Keratinocyte (primary cell): Measurements from ENCODE around the gene TMEM248. TPM values are rescaled to one million over a fixed set of nuclear protein-coding genes. Genes with fewer than 3 reads are reported as not detected.
"Not testable (repeated sequence)": the region's sequence is repeated elsewhere in the genome, so short reads cannot be mapped to it uniquely, and the experiment has no call there.

Experiments
- DNase-seq: peaks from one replicate; pipeline ENCODE4 v3.0.0-alpha.2; 2011; ENCODE audit warnings: low read depth, missing footprints, low spot score
- FAIRE-seq: peaks from 2 replicates; lab custom pipeline; 2011; peaks lifted over from hg19 to GRCh38; lab: Jason Lieb, UNC
- H2AFZ ChIP-seq: 2 replicates; pipeline ENCODE4 v1.6.0; 2012; ENCODE audit warnings: low read length, control low read depth, inconsistent platforms; ENCODE audit not compliant: control insufficient read depth
- H3K27ac ChIP-seq: 2 replicates; pipeline ENCODE4 v1.5.1; 2011; ENCODE audit warnings: low read length; ENCODE audit not compliant: control insufficient read depth, insufficient read depth
- H3K27me3 ChIP-seq: 3 replicates; pipeline ENCODE4 v1.6.0; 2011; ENCODE audit warnings: low read length; ENCODE audit not compliant: control insufficient read depth, insufficient read depth; ENCODE audit errors: extremely low read depth
- H3K36me3 ChIP-seq, 2 experiments: 2 replicates in 1 of 2; 3 replicates in 1 of 2; pipeline ENCODE4 v1.5.1; 2011; ENCODE audit warnings: low read length in 2 of 2, mild to moderate bottlenecking in 1 of 2; ENCODE audit not compliant: control insufficient read depth in 2 of 2, insufficient read depth in 2 of 2; ENCODE audit errors: extremely low read depth in 1 of 2
- H3K4me1 ChIP-seq: 3 replicates; pipeline ENCODE4 v1.5.1; 2011; ENCODE audit warnings: low read length; ENCODE audit not compliant: control insufficient read depth, insufficient read depth; ENCODE audit errors: extremely low read depth
- H3K4me2 ChIP-seq: 3 replicates; pipeline ENCODE4 v1.6.0; 2011; ENCODE audit warnings: low read depth, low read length; ENCODE audit not compliant: control insufficient read depth, insufficient read depth; ENCODE audit errors: extremely low read depth
- H3K4me3 ChIP-seq, 3 experiments: fragments of 200-600 bp in 1 of 3; sonication (generic) in 1 of 3; 2 replicates in 2 of 3; 3 replicates in 1 of 3; pipeline ENCODE4 v1.5.1; 2011 to 2016; ENCODE audit warnings: low read length in 3 of 3, mild to moderate bottlenecking in 3 of 3, control low read depth in 2 of 3, inconsistent platforms in 1 of 3, low read depth in 1 of 3, mixed read lengths in 1 of 3, mixed run types in 1 of 3, moderate library complexity in 1 of 3; ENCODE audit not compliant: control insufficient read depth in 2 of 3, insufficient read depth in 2 of 3; ENCODE audit errors: extremely low read depth in 1 of 3
- H3K79me2 ChIP-seq: 2 replicates; pipeline ENCODE4 v1.6.0; 2012; ENCODE audit warnings: low read length; ENCODE audit not compliant: control insufficient read depth, insufficient read depth
- H3K9ac ChIP-seq: 3 replicates; pipeline ENCODE4 v1.6.0; 2011; ENCODE audit warnings: low read length; ENCODE audit not compliant: control insufficient read depth, insufficient read depth; ENCODE audit errors: extremely low read depth
- H3K9me1 ChIP-seq: 3 replicates; pipeline ENCODE4 v1.6.0; 2011; ENCODE audit warnings: low read length; ENCODE audit not compliant: control insufficient read depth, insufficient read depth; ENCODE audit errors: extremely low read depth
- H3K9me3 ChIP-seq: 2 replicates; pipeline ENCODE4 v1.5.1; 2012; ENCODE audit warnings: low read depth, low read length; ENCODE audit not compliant: control insufficient read depth
- H4K20me1 ChIP-seq: 3 replicates; pipeline ENCODE4 v1.6.0; 2011; ENCODE audit warnings: low read length; ENCODE audit not compliant: control insufficient read depth, insufficient read depth; ENCODE audit errors: extremely low read depth
- EZH2 ChIP-seq: IDR thresholded peaks from one replicate; pipeline ENCODE4 v1.6.1; 2012; ENCODE audit warnings: inconsistent platforms, mild to moderate bottlenecking, low read length, moderate library complexity
- dilution Hi-C: fragments of 300-500 bp; cut with MboI; formaldehyde crosslinking; loops from one replicate; pipeline ENCODE4 v1.7.0; 2020; ENCODE audit warnings: low sequenced_read_pairs; ENCODE audit not compliant: extremely low pct_ligation_motif_present
- polyA plus RNA-seq, 5 experiments: library from polyadenylated mRNA; depleted of rRNA in 3 of 5; stranded (reverse) in 3 of 5; stranded (forward) in 1 of 5; unstranded in 1 of 5; fragments of >200 nt; gene quantifications; 1 replicate in 1 of 5; 2 replicates in 3 of 5; 3 replicates in 1 of 5; pipeline versions ENCODE4 v1.2.1 to v1.2.3, GENCODE V29; 2011 to 2012; ENCODE audit warnings: missing spikeins in 2 of 5, low read depth in 1 of 5, low replicate concordance in 1 of 5
- TF ChIP-seq, protein P1 (sequence below), 3 experiments: IDR thresholded peaks in 1 of 3; conservative IDR thresholded peaks in 1 of 3; optimal IDR thresholded peaks in 1 of 3; 2 replicates in 2 of 3; 3 replicates in 1 of 3; pipeline versions ENCODE3 to v1.5.1; 2011; ENCODE audit warnings: low read length in 3 of 3, mild to moderate bottlenecking in 3 of 3, moderate library complexity in 2 of 3, control low read depth in 1 of 3, inconsistent platforms in 1 of 3; ENCODE audit not compliant: insufficient read depth in 2 of 3; ENCODE audit errors: extremely low read depth in 1 of 3

The TMEM248 gene
- polyA plus RNA-seq, 1 donor (not counting 4 experiments of a cell fraction or from before 2014, with no cell fraction given): 70.2 TPM

DNA sequence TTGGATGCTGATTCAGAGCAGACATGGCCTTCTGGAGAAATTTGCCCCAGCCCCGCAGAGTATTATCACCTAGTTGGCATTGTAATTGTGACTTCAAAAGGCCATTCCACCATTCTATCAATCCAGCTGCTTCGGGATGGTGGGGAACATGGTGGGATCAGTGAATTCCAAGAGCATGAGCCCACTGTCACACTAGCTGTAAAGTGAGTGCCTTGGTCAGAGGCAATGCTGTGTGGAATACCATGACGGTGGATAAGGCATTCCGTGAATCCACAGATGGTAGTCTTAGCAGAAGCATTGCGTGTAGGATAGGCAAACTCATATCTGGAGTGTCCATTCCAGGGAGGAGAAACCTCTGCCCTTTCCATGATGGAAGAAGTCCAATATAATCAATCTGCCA is 13.3 kb upstream of the TMEM248 start:
- H3K9me1 ChIP-seq: no peaks in the 10 kb centered on the region
- no peaks in the 10 kb centered on the region for H3K27me3 ChIP-seq
- no peaks in the 10 kb centered on the region for H3K79me2 ChIP-seq
- no peaks in the 10 kb centered on the region for H3K4me1 ChIP-seq
- dilution Hi-C loops: no loop called here
- DNase-seq (no peak), FAIRE-seq (no peak)
- H3K36me3 ChIP-seq: peaks cover 0 to 4% of the 10 kb centered on the region in 2 experiments
- no peaks in the 10 kb centered on the region for H4K20me1 ChIP-seq
- H3K9me3 ChIP-seq: no peaks in the 10 kb centered on the region
- H3K27ac ChIP-seq: no peak overlapping the region
- no peak overlapping the region for H3K4me2 ChIP-seq
- H3K4me3 ChIP-seq: no peak overlapping the region
- H3K9ac ChIP-seq: no peak overlapping the region
- TF ChIP-seq, protein P1, sequence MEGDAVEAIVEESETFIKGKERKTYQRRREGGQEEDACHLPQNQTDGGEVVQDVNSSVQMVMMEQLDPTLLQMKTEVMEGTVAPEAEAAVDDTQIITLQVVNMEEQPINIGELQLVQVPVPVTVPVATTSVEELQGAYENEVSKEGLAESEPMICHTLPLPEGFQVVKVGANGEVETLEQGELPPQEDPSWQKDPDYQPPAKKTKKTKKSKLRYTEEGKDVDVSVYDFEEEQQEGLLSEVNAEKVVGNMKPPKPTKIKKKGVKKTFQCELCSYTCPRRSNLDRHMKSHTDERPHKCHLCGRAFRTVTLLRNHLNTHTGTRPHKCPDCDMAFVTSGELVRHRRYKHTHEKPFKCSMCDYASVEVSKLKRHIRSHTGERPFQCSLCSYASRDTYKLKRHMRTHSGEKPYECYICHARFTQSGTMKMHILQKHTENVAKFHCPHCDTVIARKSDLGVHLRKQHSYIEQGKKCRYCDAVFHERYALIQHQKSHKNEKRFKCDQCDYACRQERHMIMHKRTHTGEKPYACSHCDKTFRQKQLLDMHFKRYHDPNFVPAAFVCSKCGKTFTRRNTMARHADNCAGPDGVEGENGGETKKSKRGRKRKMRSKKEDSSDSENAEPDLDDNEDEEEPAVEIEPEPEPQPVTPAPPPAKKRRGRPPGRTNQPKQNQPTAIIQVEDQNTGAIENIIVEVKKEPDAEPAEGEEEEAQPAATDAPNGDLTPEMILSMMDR (optimal IDR thresholded peaks at IDR 0.05 in 1 of 3, IDR thresholded peaks at IDR 0.05 in 1 of 3, conservative IDR thresholded peaks at IDR 0.05 in 1 of 3; ENCODE audit: extremely low read depth in 1 of 3, insufficient read depth in 2 of 3, low read length in 3 of 3): no peak
- no peak for TF ChIP-seq EZH2
- H2AFZ ChIP-seq: no peak overlapping the region

DNA sequence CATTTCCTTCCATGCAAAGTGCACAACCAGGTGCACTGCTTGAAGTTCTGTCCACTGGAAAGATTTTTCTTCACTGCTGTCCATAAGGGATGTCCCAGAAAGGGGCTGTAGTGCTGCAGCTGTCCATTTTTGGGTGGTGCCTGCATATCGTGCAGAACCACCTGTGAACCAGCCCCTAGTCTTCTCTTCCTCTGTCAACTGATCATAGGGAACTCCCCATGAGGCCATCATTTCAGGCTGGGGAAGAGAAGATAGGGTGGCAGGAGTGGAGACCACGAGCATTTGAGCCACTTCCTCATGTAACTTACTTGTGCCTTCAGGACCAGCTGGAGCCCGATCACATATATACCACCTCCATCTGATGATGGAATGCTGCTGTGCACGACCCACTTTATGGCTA is 12.4 kb upstream of the TMEM248 start:
- H4K20me1 ChIP-seq, H3K9me1 ChIP-seq, H2AFZ ChIP-seq, dilution Hi-C loops, DNase-seq, H3K9me3 ChIP-seq, H3K27ac ChIP-seq, H3K36me3 ChIP-seq, H3K4me2 ChIP-seq, H3K9ac ChIP-seq, H3K4me3 ChIP-seq, H3K79me2 ChIP-seq, FAIRE-seq, H3K4me1 ChIP-seq, H3K27me3 ChIP-seq: not testable (repeated sequence)

DNA sequence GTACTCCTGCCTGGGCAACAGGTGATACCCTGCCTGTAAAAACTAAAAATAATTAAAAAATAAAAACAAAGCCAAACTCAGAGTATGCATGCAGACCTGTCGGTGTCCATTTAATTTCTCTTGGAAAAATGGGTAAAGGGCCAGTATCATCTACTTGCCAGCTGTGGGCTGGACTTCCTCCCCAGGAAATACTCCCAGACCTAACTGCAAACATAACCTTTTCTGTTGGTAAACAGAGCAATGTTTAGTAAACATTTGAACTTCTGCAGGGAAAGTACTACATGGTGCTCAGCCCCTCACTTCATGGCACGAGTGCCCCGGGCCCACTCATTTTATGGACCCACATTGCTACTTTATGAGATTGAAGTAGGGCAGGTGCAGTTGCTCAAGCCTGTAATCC is 10.2 kb upstream of the TMEM248 start:
- no peak overlapping the region for H3K4me3 ChIP-seq
- dilution Hi-C loops: no loop called here
- TF ChIP-seq, protein P1 (optimal IDR thresholded peaks at IDR 0.05 in 1 of 3, IDR thresholded peaks at IDR 0.05 in 1 of 3, conservative IDR thresholded peaks at IDR 0.05 in 1 of 3; ENCODE audit: extremely low read depth in 1 of 3, insufficient read depth in 2 of 3, low read length in 3 of 3): no peak
- TF ChIP-seq EZH2: no peak

DNA sequence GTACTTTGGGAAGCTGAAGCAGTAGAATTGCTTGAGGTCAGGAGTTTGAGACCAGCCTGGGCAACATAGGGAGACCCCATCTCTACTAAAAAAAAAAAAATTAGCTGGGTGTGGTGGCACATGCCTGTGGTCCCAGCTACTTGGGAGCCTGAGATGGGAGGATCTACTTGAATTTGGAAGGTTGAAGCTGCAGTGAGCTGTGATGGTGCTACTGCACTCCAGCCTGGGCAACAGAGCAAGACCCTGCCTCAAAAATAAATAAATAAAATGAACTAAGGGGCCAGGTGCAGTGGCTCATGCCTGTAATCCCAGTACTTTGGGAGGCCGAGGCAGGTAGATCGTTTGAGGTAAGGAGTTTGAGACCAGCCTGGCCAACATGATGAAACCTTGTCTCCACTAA is 9.8 kb upstream of the TMEM248 start:
- H3K27me3 ChIP-seq, H3K9ac ChIP-seq, H3K4me2 ChIP-seq, FAIRE-seq, H3K4me1 ChIP-seq, H3K36me3 ChIP-seq, H3K79me2 ChIP-seq, H3K4me3 ChIP-seq, H4K20me1 ChIP-seq, DNase-seq, H3K27ac ChIP-seq, dilution Hi-C loops, H3K9me3 ChIP-seq, H2AFZ ChIP-seq, H3K9me1 ChIP-seq: not testable (repeated sequence)

More for the DNA sequence above, 10.2 kb upstream of the TMEM248 start:
- Histone ChIP-seq H3K4me2 (no peak overlapping the region), H3K27me3 (no peaks in the 10 kb centered on the region), H3K4me1 (no peaks in the 10 kb centered on the region), H3K9me1 (no peaks in the 10 kb centered on the region), H3K79me2 (no peaks in the 10 kb centered on the region), H4K20me1 (no peaks in the 10 kb centered on the region), H3K9ac (no peak overlapping the region), H3K36me3 (peaks cover 0 to 3% of the 10 kb centered on the region in 2 experiments), H3K9me3 (no peaks in the 10 kb centered on the region), H3K27ac (no peak overlapping the region), H2AFZ (no peak overlapping the region)
- FAIRE-seq (no peak), DNase-seq (no peak)
